Measurements from ENCODE around the gene RB1.

- TF ChIP-seq NR2C2 (CRISPR knock-in tag; IDR thresholded peaks at IDR 0.05) (no peak), CREB1 (CRISPR knock-in tag; IDR thresholded peaks at IDR 0.05) (no peak), ZSCAN18 (CRISPR knock-in tag; IDR thresholded peaks at IDR 0.05) (no peak), ZNF423 (CRISPR knock-in tag; IDR thresholded peaks at IDR 0.05) (no peak), E2F4 (CRISPR knock-in tag; IDR thresholded peaks at IDR 0.05; ENCODE audit: borderline replicate concordance, low read depth) (no peak), TP53 (CRISPR knock-in tag; IDR thresholded peaks at IDR 0.05) (no peak), ZBTB21 (CRISPR knock-in tag; IDR thresholded peaks at IDR 0.05; ENCODE audit: borderline replicate concordance) (no peak), IRF2 (CRISPR knock-in tag; IDR thresholded peaks at IDR 0.05; ENCODE audit: borderline replicate concordance, low read depth) (no peak)
- TF ChIP-seq, protein P1, sequence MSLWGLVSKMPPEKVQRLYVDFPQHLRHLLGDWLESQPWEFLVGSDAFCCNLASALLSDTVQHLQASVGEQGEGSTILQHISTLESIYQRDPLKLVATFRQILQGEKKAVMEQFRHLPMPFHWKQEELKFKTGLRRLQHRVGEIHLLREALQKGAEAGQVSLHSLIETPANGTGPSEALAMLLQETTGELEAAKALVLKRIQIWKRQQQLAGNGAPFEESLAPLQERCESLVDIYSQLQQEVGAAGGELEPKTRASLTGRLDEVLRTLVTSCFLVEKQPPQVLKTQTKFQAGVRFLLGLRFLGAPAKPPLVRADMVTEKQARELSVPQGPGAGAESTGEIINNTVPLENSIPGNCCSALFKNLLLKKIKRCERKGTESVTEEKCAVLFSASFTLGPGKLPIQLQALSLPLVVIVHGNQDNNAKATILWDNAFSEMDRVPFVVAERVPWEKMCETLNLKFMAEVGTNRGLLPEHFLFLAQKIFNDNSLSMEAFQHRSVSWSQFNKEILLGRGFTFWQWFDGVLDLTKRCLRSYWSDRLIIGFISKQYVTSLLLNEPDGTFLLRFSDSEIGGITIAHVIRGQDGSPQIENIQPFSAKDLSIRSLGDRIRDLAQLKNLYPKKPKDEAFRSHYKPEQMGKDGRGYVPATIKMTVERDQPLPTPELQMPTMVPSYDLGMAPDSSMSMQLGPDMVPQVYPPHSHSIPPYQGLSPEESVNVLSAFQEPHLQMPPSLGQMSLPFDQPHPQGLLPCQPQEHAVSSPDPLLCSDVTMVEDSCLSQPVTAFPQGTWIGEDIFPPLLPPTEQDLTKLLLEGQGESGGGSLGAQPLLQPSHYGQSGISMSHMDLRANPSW (CRISPR knock-in tag; conservative IDR thresholded peaks at IDR 0.05; ENCODE audit: low read depth), result no peak
- TF ChIP-seq, protein P2, sequence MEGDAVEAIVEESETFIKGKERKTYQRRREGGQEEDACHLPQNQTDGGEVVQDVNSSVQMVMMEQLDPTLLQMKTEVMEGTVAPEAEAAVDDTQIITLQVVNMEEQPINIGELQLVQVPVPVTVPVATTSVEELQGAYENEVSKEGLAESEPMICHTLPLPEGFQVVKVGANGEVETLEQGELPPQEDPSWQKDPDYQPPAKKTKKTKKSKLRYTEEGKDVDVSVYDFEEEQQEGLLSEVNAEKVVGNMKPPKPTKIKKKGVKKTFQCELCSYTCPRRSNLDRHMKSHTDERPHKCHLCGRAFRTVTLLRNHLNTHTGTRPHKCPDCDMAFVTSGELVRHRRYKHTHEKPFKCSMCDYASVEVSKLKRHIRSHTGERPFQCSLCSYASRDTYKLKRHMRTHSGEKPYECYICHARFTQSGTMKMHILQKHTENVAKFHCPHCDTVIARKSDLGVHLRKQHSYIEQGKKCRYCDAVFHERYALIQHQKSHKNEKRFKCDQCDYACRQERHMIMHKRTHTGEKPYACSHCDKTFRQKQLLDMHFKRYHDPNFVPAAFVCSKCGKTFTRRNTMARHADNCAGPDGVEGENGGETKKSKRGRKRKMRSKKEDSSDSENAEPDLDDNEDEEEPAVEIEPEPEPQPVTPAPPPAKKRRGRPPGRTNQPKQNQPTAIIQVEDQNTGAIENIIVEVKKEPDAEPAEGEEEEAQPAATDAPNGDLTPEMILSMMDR (IDR thresholded peaks at IDR 0.05), result no peak
Measured at GRCh38 chr13:48476686-48477085, 173.1 kb downstream of the RB1 start.
